GM10248 (cell line): ENCODE measurements around the gene FBXL14.

Experiments used
- CTCF ChIA-PET: fragments of 300-600 bp; sonication (Branson Sonifier 250); formaldehyde crosslinking; extraction: SDS; loops from one replicate; lab custom pipeline; 2021; ENCODE audit warnings: antibody characterized with exemption; lab: Yijun Ruan, JAX
- POLR2A ChIA-PET: fragments of 350-650 bp; sonication (Branson Sonifier 250); formaldehyde crosslinking; extraction: SDS; loops from one replicate; lab custom pipeline; 2020; ENCODE audit warnings: antibody characterized with exemption; lab: Yijun Ruan, JAX
- DNase-seq: peaks from one replicate; pipeline ENCODE4 v3.0.0; 2012; ENCODE audit errors: extremely low spot score
- TF ChIP-seq, protein P1 (sequence below): IDR thresholded peaks from 2 replicates; pipeline ENCODE4 v1.5.1; 2012; ENCODE audit warnings: mild to moderate bottlenecking, low read depth; ENCODE audit errors: extremely low read depth, missing control alignments, control extremely low read depth

Gene FBXL14

DNA sequence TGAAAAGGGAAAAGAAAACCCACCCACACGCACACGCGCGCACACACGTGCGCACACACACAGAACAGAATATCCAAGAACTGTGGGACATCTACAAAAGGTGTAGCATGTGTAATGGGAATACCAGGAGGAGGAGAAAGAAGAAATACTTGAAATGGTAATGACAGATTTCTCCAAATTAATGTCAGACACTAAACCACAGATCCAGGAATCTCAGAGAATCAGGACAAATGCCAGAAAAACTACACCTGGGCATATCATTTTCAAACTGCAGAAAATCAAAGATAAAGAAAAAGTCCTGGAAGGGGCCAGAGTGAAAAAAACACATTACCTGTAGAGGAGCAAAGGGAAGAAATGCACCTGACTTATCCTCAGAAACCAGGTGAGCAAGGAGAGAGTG is 26.5 kb downstream of the FBXL14 start:
- TF ChIP-seq, protein P1, sequence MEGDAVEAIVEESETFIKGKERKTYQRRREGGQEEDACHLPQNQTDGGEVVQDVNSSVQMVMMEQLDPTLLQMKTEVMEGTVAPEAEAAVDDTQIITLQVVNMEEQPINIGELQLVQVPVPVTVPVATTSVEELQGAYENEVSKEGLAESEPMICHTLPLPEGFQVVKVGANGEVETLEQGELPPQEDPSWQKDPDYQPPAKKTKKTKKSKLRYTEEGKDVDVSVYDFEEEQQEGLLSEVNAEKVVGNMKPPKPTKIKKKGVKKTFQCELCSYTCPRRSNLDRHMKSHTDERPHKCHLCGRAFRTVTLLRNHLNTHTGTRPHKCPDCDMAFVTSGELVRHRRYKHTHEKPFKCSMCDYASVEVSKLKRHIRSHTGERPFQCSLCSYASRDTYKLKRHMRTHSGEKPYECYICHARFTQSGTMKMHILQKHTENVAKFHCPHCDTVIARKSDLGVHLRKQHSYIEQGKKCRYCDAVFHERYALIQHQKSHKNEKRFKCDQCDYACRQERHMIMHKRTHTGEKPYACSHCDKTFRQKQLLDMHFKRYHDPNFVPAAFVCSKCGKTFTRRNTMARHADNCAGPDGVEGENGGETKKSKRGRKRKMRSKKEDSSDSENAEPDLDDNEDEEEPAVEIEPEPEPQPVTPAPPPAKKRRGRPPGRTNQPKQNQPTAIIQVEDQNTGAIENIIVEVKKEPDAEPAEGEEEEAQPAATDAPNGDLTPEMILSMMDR: no peak
- ChIA-PET POLR2A (no interaction called here), CTCF (interaction anchor here (1.9 kb wide), 1 partner anchor 450 kb away, joined by 7 read pairs; no protein-coding TSS in a partner anchor)
- DNase-seq: no peak

DNA sequence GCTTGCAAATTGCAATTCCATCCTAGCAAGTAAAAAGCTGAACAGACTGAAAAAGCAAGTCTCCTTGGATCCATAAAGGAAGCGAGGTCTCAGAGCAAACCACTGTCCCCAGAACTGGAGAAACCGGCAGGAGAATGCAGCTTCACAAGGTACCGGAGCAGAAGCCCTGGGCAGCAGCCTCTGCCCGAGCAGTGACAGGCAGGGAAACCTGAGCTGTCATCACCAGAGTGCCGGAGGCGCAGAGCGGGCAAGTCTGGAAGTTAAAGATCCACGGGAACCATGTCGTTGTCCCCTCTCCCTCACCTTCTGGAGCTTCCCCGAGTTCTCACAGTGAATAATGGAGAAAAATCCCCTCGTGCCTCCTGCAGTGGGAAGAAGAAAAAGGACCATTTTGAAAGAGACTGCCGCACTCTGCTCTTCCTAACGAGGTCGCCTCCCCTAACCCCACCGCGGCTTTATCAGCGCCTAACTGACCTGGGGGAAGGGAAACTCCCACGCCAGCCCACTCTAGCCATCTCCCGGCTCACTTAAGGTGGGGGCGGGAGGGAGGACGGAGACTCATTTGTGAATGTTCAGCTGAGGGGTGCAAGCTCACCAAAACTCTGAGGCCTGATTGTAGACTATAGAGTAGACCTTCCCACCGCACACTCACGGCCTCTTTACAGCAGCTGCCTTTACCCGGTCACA is 27.8 kb downstream of the FBXL14 start:
- ChIA-PET POLR2A (no interaction called here), CTCF (interaction anchor here (0.9 to 1.9 kb wide), 3 partner anchors 17 to 752 kb away, joined by 3 to 9 read pairs (median 7); no protein-coding TSS in a partner anchor)
- no peak for DNase-seq
- TF ChIP-seq, protein P1: no peak

DNA sequence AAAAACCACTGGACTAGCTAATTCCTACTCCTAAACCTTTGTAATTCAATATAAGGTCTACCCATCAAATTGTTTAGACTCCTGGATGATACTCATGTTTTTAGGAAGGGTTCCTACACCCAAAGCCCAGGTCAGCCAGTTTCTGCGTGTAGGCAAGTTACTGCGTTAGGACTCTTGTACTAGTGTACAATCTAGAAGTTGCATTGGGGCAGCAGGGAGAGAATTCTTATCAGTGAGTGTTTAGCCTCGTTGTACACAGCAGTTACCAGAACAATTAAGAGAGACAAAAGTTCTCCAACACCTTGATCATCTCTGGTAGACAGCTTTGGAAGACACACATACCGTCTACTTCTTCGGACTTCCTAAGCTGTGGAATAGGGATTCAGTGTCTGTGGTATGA is 29.2 kb downstream of the FBXL14 start:
- ChIA-PET CTCF (interaction anchor here (1.3 to 1.8 kb wide), 2 partner anchors 18 to 448 kb away, joined by 5 to 9 read pairs; no protein-coding TSS in a partner anchor), POLR2A (no interaction called here)
- DNase-seq: no peak
- TF ChIP-seq, protein P1: no peak

DNA sequence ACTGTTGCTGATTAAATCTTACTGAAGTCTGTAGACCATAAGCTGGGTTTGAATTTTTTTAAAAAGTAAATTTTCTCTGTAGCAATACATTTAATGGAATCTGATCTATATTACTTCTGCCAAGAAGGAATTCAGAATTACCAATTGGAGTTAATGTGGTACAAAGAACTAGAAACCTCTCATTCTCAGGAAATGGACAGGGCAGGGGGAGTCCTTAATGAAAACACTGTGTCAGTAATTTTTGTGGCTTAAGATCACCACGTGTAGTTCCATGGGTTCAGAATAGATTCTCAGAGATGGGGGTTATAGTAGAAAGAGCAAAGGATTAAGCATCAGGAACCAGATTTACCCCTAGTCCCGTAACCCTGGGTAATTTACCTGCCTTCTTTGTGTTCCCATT is 30.3 kb downstream of the FBXL14 start:
- ChIA-PET POLR2A (no interaction called here), CTCF (no interaction called here)
- DNase-seq: no peak
- TF ChIP-seq, protein P1: no peak

DNA sequence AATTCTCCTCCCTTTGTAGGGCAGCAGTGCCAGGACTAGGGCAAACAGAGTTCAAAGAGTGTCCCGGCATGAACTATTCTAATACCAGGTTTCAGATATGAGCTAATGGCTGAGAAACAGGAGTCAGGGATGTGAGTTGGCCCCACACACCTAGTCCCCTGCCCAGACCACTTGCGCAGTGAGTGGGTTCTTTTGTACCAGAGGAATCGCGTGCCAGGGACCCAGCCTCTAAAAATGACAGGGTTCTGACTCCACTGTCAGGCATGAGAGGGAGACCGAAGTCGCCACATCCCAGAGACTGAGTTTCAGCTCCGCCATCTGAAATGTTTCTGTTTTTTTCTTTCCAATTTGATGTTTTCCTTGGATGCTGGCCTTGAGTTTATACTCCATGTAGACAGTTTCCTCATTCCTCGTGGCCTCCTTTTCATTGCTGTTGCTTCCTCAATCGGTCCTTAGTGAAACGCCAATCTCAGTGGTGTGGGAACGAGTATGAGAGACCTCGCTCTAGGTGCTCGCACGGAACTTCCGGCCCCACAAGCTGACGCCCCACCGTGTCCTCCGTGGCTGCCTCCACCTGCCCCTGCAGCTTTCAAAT is 31.5 kb downstream of the FBXL14 start:
- CTCF ChIA-PET: interaction anchor here (1.1 to 1.3 kb wide), 2 partner anchors 9 to 20 kb away, joined by 3 read pairs; no protein-coding TSS in a partner anchor
- POLR2A ChIA-PET: no interaction called here
- TF ChIP-seq, protein P1: no peak
- DNase-seq: no peak

DNA sequence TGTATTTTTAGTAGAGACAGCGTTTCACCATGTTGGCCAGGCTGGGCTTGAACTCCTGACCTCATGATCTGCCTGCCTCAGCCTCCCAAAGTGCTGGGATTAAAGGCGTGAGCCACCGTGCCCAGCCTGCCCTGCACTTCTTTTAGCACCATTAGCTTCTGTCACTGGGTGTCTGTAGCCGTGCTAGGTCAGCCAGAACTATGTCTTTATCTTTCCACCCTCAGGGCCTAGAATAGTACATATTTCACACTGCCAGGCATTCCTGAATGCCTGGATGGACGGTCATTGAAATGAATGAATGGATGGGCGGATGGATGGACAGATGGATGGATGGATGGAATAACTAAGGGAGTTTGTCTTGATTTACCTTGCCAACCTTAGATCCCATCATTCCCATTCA is 33.7 kb downstream of the FBXL14 start:
- DNase-seq: no peak
- TF ChIP-seq, protein P1: no peak
- ChIA-PET POLR2A (no interaction called here), CTCF (interaction anchor here (0.9 to 1.9 kb wide), 3 partner anchors 17 to 28 kb away, joined by 3 to 5 read pairs (median 5); no protein-coding TSS in a partner anchor)
